Right renal pelvis (tissue), 4 donors: Measurements from ENCODE around the gene ARHGEF19. TPM values are rescaled to one million over a fixed set of nuclear protein-coding genes. Genes with fewer than 3 reads are reported as not detected.
A peak's percentile ranks its signal among the peaks of the same experiment; 100 is the strongest.
"Not testable (repeated sequence)": the region's sequence is repeated elsewhere in the genome, so short reads cannot be mapped to it uniquely, and the experiment has no call there.

Source experiments
- DNase-seq, 4 donors: peaks; one replicate each; pipeline ENCODE4 v3.0.0-alpha.2; 2013; ENCODE audit warnings: low read depth in 4 of 4, low spot score in 3 of 4, missing footprints in 1 of 4
- polyA plus RNA-seq, 4 donors: library from polyadenylated mRNA; unstranded; fragments of 120-200 nt; gene quantifications; one replicate each; pipeline ENCODE4 v1.2.1, GENCODE V29; 2013; ENCODE audit not compliant: insufficient read length in 4 of 4

ARHGEF19 gene
- polyA plus RNA-seq, 4 donors, result 17.1 to 22.0 (median 20.8) TPM

DNA sequence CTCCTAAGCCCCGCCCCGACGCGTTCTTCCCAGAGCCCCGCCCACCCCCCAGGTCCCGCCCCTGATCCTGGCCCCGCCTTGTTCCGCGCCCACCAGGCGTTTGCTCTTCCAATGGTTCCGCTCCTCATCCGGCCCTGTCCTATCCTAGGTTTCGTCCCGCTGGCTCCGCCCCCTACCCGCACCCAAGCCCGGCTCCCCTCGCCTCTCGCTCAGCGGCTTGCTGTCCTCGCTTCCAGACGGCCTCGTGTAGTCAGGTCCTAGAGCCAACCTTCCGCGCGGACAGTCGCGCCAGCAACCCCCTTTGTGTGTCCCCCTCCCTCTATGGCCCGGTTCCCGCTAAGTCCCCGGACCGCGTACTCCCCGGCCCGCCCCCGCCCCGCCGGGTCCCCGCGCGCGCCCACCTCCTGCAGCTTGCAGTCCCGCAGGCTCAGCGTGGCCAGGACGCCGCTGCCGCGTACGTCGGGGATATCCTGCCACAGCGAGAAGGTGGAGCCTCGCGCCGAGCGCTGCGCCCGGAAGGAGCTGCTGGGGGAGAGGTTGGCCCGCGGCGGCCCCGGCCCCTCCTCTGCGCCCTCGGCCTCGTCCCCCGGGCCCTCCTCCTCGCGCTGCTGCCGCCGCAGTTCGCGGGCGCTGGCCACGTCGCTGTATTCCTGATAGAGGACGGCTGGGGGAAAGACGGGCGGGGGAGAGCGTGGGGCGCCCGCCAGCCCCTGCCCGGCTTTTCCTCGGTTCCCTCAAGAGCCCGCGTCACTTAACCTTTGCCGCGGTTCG is 5.7 kb downstream of the ARHGEF19 start:
- DNase-seq, result peak; percentile 89 to 94 (median 94)

DNA sequence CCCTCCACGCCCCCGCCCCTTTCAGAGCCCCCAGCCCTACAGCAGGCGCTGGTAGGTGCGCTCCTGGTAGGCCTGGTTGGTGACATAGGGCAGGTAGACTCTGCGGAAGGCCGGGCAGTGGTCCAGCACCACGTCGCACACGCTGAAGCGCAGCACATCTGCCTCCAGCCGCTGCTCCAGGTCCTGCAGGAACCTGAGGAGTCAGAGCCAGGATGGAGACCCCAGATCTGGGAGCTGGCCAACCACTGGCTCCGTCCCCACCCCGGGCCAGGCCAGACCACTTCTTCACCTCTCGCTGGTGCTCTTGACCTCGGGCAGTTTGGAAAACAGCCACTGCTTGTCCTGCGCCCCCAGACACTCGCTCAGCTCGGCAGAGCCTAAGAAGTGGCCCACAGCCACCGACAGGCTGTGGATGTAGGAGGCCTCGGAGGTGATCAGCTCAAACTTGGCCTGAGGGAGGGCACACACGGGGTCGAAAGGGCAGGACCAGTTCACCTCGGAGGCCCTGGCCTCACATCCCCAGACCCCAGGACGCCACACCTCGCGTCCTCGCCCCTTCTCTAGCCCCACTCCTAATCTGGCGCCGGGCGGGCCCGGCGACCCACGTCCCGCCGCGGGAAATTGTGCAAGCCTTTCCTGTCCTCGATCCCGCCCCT is 6.4 kb downstream of the ARHGEF19 start:
- no peak for DNase-seq

DNA sequence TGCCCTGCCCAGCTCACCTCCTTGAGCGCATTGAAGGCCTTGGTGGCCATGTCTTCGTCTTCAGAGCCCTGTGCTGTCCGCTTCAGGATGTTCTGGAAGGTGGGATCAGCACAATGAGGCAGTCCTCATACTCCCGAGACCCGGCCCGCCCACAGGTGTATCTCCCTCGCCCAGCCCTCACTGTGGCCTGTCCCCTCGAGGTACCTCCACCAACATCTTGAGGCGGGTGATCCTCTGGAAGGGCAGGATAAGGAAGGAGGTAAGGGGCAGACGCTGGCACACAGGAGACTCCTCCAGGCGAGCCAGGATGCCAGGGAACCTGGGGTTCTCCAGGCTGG is 7.1 kb downstream of the ARHGEF19 start:
- no peak for DNase-seq

DNA sequence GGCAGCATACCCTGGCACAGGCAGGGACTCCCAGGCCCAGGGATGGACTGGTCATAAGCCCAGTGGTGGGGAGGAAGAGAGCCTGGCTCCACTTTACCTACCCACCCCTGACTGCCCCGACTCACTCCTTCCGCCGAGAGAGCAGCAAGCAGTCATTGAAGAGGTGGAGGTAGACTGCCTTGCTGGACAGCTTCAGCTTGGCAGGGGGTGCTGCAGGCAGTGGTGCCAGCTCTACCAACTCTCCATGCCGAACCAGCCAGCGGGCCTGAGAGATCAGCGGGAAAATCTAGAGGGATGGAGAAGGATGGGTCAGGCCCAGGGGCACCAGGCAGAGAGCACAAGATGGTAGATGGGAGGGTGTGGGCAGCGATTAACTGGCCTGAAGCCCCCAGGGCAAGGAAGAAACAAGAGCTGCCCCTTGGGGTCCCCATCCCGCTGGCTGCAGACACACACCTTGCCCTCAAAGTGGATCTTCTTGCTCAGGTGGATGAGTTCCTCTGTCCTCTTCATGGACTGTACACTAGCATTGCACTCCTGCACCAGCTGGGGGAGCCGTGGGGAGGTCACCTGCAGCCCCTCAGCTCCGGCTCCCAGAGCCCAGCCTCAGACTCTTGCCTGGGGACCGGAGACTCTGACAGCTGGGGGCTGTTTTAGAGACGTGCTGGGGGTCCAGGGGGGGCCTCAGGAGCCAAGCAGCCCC is 7.7 kb downstream of the ARHGEF19 start:
- DNase-seq, result no peak

DNA sequence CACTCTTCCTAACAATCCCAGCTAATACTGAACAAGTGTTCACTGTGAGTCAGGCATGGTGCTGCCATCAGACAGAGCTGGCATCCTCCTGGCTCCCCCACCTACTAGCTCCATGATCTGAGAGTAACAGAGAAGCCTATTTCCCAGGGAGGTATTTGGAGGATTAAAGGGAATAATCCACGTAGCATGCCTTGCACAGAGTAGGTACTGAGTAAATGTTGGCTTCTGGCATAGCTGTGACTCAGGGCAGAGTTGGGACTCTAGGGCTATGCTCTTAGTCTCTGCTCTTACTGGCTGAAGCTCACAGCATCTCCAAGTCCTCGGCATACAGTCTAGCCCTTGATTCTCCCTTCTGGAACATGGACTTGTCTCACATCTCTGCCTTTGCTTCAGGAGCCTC is 8.2 kb downstream of the ARHGEF19 start:
- no peak for DNase-seq

DNA sequence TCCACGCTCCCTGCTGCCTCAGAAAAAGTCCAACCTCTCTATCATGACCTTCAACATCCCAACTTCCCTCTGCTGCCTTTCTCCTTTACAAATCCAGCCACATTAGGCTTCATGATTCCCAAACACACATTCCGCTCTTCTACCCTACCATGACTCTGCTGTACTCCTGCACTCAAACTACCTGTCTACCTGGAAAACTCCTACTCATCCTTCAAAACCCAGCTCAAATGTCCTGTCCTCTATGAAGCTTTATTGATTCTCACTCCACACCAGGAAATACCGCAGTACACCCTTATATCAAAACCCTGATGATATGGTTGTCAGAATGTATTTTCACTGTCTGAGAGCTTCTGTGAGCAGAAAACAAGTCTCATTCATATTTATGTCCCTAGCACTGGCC is 8.9 kb downstream of the ARHGEF19 start:
- no peak for DNase-seq

DNA sequence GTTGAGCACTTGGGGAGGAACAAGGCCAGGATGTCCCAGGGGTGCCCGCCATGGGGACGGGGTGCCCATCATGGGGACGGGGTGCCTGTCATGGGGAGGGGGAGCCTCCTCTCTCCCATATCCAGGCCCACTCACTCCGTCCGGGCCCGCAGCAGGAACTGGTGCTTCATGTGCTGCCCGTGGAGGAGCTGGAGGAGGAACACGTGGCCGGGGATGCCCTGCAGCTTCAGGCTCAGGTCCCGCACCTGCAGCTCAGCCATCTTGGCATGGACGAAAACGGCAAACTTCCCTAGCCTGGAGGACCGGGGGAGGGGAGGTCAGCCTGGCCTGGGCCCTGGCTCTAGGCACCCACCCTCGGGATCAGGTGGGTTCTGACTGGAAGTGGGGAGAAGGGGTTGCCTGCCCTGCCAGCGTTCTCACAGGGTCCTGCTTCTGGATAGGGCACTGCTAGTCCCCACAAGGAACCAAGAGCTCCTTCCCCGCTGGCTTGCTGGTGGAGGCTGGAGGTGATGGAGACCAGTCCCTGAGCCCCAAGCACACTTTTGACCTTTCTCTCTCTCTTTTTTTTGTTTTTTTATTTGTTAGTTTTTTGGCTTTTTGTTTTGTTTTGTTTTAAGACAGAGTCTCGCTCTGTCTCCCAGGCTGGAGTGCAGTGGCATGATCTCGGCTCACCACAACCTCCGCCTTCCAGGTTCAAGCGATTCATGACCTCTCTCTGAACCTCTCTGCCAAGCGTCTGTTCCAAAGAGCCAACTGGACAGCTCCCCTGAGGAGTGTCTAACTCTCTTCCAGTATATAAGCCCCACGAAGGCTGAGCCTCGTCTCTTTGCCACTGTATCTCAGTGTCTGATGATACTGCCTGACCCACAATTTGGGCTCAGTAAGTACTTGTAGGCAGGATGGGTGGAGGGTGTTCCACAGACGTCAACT is 9.9 kb downstream of the ARHGEF19 start:
- no peak for DNase-seq

DNA sequence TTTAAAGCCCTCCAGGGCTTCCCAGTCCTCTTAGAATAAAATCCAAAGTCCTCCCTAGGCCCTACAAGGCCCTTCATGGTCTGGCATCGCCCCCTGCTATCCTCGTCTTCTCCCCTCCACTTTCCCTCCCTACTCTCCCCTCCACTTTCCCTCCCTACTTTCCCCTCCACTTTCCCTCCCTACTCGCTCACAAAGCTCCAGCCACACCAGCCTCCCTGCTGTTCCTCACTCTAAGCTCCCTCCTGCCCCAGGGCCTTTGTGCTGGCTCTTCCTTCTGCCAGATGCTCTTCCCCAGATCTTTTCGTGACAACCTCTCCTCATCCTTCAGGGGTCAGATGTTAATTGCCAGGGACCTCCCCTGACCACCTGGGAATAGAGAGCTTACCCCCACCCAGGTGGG is 12.8 kb downstream of the ARHGEF19 start:
- DNase-seq, result no peak

DNA sequence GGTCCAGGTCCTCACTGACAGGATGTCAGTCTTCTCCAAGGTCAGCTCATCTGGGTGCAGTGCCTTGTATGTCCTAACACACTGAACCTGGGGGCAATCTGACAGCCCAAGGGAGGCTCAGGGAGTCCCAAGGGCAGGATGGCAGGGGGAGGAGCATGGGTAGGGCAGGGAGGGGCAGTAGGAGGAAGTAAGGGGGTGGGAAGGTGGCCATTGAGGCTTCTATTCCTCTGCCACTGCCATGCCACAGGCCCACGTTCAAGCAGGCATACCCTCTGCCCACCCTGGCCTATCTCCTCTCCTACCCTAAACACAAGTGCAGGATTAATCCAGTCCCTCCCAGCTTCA is 13.3 kb downstream of the ARHGEF19 start:
- DNase-seq, result no peak

DNA sequence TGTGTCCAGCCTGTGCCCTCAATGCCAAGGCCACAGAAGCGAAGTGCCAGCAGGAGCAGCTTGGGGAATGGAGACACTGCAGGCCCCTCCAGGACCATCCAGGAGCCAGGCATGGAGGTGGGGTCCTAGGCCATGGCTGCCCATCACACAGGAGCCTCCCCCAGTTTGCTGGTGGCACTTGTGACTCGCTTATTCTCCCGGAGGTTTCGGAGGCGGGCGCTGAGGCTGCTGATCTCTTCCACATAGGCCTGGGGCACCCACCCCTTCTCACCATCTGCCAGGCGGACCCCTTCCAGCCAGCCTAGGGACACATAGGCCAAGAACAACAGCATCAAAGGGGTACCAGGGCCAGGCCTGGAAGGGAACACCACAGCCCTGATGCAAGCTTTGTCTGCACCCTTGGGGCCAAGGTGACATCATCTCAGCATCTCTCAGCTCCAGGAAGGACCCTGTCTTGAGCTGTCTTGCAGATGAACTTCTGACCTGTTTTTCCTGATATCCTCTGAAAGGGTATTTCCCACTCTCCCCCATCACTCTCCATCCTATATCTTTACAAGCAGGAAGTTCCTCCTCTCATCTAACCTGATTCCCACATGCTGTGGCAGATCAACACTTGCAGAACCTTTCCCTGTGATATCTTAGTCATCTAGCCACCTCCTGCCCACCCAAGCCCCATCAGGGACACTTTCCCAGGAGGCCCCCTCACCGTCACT is 13.9 kb downstream of the ARHGEF19 start:
- DNase-seq, result no peak

DNA sequence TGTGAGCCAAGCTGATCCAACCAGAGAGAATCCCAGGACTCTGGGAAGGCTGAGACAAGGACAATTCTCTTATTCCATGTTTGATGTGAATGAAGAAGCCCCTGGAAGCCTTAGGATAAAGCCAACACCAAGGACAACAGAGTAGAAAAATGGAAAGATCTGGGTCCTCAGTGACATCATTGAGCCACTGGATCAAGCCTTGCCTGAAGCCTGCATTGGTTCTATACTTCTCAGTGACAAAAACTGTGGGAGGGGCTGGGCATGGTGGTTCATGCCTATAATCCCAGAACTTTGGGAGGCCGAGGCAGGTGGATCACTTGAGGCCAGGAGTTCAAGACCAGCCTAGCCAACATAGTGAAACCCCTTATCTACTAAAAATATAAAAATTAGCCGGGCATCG is 15.6 kb downstream of the ARHGEF19 start:
- DNase-seq, result no peak

DNA sequence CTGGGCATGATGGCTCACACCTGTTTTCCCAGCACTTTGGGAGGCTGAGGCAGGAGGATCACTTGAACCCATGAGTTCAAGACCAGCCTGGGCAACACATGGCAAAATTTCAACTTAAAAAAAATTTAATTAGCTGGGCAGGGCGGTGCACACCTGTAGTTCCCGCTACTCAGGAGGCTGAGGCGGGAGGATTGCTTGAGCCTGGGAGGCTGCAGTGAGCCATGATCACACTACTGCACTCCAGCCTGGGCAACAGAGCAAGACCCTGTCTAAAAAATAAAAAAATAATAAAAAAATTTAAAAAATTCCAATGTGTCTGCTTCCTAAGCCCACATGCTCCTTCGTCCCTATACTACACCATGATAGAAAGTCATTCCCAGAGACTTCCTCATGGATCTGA is 16.3 kb downstream of the ARHGEF19 start:
- not testable (repeated sequence) for DNase-seq

DNA sequence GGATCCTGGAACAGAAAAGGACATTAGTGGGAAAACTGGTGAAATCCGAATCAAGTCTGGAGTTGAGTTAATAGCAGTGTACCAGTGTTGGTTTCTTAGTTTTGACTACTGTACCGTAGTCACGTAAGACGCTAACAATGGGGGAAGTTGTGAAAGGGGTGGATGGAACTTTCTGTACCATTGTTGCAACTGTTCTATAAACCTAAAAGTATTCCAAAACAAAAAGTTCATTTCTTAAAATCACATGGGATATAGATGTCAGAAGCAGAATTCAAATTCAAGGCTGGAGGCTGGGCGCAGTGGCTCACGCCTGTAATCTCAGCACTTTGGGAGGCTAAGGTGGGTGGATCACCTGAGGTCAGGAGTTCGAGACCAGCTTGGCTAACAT is 16.9 kb downstream of the ARHGEF19 start:
- DNase-seq, result no peak

DNA sequence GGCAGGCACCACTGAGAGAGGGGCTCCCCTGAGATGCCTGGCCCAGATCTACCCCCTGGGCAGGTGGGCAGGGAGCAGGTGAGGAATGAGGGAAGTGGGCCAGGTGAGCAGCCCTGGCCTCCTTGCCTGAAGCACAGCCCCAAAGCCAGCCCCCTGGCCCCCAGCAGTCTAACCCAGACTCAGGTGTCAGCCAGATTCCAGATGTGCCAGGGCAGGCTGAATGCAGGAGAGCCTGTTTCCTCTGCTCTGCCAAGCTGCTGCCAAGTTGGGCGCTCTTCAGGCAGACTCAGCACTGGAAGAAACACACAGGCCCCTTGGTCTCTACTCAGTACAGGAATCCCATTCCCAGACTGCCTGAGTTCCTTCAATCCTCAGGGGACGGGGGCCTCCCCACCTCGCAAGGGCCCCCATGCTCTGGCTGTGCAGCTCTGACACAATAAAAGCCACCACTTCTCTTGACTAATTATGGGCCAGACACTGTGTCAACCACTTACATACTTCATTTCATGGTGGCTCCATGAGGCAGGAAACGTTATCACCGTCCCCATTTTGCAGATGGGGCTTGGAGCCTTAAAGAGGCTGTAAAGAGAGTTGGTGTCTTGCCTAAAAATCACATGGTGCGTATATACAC is 20.4 kb downstream of the ARHGEF19 start:
- DNase-seq, result no peak

DNA sequence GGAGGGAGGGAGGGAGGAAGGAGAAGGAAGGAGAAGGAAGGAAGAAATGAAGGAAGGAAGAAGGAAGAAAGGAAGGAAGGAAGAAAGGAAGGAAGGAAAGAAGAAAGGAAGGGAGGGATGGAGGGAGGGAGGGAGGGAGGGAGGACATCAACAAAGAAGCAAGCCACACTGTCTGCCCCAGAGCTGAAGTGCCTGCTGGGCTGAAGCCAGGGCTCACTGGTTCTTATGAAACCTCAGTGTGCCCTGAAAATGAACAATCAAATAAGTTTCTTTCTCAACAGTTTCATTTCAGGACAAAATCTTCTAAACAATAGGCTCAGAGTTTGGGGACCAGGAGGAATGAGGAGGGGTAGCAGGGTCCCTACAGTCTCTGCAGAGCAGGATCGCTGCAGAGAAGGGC is 21.1 kb downstream of the ARHGEF19 start:
- DNase-seq, result no peak

DNA sequence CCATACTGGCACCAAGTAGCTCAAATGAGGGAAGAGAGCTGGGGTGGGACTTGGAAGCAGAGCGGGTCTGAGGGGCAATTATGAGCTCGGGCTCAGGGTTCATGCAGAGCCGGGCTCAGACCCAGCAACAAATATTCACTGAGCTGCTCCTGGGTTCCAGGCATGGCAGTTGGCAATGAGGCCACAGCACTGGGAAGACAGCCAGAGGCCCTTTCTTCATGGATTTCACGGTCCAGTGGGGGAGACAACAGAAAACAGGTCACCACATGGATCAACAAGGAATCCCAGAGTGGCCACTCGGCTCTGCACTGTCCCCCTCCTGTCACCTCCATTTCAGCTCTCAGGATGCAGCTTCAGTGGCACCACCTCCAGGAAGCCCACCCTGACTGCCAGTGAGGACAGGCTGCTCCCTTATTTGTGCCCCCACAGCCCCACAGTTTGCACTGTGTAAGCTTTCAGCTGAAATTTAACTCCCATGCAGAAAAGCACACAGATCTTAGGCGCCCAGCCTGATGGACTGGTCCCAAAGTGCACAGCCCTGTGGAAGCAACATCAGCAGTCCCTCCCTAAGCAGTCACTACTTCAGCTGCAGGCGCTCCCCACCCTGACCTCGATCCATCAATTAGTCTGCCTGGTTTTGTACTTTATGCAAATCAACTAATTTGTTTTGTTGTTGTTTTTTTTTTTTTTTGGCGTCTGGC is 22.4 kb downstream of the ARHGEF19 start:
- no peak for DNase-seq

DNA sequence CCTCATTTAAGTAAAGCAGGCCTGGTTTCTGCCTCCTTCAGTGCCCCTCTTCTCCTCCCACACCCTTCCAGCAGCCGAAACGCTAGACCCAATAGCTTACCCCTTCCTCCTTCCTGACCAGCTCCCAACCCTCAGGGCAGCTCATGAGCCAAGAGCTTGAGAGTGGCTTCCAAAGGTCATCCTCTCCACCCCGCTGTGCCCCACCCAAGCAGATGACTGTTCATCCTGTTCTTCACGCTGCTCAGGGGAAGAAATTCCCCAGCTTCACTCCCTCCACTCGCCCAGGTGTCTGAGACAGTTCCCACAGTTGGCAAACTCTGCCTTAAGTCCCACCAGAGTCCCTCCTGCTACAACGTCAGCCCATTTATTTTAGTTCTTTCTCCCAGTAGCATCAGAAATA is 23.4 kb downstream of the ARHGEF19 start:
- DNase-seq, result no peak

DNA sequence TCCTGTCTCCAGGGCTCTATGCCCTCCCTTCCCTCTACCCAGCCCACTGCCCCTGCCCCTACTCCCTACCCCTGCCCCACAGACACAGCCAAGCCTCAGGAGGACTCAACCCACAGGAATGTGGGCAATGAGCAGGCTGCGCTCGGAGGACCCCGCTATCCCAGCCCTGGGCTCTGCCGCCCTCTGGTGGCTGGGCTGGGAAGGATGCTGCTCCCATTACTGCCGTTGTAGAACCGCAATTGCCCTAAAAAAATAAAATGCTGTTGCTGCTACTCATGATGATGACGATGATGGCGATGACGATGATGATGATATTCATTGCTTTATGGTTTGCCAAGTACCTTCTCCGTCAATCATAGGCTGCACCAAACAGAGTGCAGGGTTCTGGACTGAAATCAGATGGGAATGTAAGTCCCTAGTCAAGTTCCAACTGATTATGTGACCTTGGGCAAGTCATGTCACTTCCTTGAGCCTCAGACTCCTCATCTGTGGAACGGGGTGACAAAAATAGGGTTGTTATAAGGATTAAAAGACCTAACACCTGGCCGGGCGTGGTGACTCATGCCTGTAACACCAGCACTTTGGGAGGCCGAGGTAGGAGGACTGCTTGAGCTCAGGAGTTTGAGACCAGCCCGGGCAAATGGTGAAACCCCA is 24.6 kb downstream of the ARHGEF19 start:
- DNase-seq, result no peak
